Measurements from ENCODE around the gene CFAP126.

DNA sequence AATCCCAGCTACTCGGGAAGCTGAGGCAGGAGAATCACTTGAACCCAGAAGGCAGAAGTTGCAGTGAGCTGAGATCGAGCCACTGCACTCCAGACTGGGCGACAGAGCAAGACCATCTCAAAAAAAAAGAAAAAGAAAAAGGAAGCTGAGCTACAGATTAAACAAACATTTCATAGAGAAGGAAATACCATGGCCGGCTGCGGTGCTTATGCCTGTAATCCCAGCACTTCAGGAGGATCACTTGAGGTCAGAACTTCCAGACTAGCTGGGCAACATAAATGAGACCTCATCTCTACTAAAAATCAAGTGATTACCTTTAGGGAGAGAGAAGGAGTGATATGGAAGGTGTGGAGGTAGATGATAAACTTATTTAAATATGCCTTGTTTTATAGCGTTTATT lies 14.0 kb upstream of the CFAP126 start:
- no peak for TF ChIP-seq CTCF (IDR thresholded peaks at IDR 0.05 in 4 of 5, conservative IDR thresholded peaks at IDR 0.05 in 1 of 5)
- TF ChIP-seq POLR2A (IDR thresholded peaks at IDR 0.05), result no peak

All from gastrocnemius medialis (tissue), 4 donors.